OCI-LY7 (cell line): ENCODE data around the gene LRRC3C.

Source experiments
- CTCF ChIP-seq: fragments of 200-600 bp; sonication (generic); conservative IDR thresholded peaks from 2 replicates; pipeline ENCODE4 v1.5.1; 2014; ENCODE audit warnings: mild to moderate bottlenecking, antibody characterized with exemption, low read length, moderate library complexity, mixed read lengths
- EZH2phosphoT487 ChIP-seq: fragments of 200-600 bp; sonication (generic); IDR thresholded peaks from 2 replicates; pipeline ENCODE4 v1.6.1; 2018; ENCODE audit warnings: low read depth, borderline replicate concordance, mild to moderate bottlenecking, mixed run types, antibody characterized with exemption, low read length, moderate library complexity, mixed read lengths

GRCh38 chr17:39924691-39925055 is 2.9 kb upstream of the LRRC3C start:
- peak; percentile 40; the same call in 1 of the 2 replicates for TF ChIP-seq CTCF
- TF ChIP-seq EZH2phosphoT487 = no peak
